Measurements from ENCODE around the gene P2RX7.

Gene P2RX7

GRCh38 chr12:121233628-121234020 is 100.9 kb downstream of the P2RX7 start:
- no peak for DNase-seq (ENCODE audit: extremely low spot score)
- ChIA-PET CTCF (no interaction called here), POLR2A (no interaction called here)
- no peak for TF ChIP-seq CTCF (IDR thresholded peaks at IDR 0.05; ENCODE audit: control extremely low read depth, extremely low read depth, low read depth, missing control alignments)

- ChIA-PET POLR2A (no interaction called here), CTCF (no interaction called here)
- no peak for TF ChIP-seq CTCF (IDR thresholded peaks at IDR 0.05; ENCODE audit: control extremely low read depth, extremely low read depth, low read depth, missing control alignments)
- DNase-seq (ENCODE audit: extremely low spot score): no peak
These were observed 104.1 kb downstream of the P2RX7 start for GRCh38 chr12:121236776-121237175.

- DNase-seq (ENCODE audit: extremely low spot score): no peak
- no peak for TF ChIP-seq CTCF (IDR thresholded peaks at IDR 0.05; ENCODE audit: control extremely low read depth, extremely low read depth, low read depth, missing control alignments)
- ChIA-PET POLR2A (no interaction called here), CTCF (interaction anchor here (2.0 to 4.6 kb wide), 4 partner anchors 7 to 262 kb away, joined by 4 to 40 read pairs (median 8); no protein-coding TSS in a partner anchor)
These were observed 104.7 kb downstream of the P2RX7 start for GRCh38 chr12:121237415-121237814.
